Activated CD8-positive, alpha-beta memory T cell treated with anti-CD3 and anti-CD28 coated beads, Interleukin-2, amount 50 U/mL, for 24 hours (primary cell): Measurements from ENCODE around the gene ACACA.

Source experiments
- DNase-seq: peaks from one replicate; pipeline ENCODE4 v3.0.0-alpha.2; 2020; ENCODE audit errors: extremely low read depth

ACACA gene

DNA sequence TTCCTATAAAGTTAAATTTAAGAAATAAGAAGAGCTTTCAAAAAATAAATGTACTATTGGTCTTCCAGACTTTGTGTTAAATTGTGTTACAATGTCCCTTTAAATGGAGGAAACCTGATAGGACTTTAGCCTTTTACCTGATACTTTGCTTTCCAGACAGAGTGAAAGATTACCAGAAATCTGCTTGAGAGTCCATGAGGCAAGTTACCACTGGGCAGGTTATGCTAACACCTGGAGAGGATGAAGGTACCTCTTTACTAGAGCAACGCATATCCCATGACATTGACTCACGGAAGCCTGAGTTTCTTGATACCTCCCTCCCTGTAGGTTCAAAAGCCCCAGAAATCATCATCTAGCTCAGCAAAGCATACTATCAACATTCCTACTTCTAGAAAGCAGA lies 174.7 kb downstream of the ACACA start:
- DNase-seq = no peak

DNA sequence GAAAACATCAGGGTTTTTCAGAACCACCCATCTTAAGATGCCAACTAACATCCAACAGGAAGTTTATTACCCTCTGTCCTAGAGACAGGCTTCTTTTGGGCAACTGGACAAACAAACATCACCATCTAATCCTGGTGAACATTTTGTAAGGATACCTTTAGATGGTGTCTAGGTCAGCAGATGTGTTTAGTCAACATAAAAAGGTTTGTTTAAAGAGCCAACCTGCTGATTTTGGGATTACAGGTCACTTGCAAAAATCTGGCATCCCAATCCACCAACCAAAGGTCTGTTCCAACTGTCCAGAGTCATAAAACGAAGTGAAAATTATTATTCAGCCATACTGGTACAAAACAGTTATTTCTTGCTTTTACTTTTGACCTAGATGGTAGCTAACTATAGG lies 176.0 kb downstream of the ACACA start:
- DNase-seq = no peak

DNA sequence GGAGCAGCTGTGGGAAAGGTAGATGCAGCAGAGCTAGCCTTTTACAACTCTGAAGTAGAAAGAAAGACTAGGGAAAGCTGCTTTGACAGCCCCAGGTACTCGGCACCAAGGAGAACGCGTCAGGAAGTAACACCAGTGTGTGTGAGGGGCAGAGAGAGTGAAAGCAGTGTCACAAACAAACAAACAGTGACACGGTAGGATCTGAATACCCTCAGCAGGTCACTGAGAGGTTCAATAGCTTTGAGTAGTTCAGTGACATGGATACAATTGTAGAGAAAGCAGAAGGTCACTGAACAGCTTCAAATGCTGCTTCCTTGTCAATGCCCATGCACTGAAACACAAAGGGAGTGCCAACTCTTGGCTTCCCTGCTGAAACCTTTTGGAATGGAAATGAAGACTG lies 181.2 kb downstream of the ACACA start:
- no peak for DNase-seq

DNA sequence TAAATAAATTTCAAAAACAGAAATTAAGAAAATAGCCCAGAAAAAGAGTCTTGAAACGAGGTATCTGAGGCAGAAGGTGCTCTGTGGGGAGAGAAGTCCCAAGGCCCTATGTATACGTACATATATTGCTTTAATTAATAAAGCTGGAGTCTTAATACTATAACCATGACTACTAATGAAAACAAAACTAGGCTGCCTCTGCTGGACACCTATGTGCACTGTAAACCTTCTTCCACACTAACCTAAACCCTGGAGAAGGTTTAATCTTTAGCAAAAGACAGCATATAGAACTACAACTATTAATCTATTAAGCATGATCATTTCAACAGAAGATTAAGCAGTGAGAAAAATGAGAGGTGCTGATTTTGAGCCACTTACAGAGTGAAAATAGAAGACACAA lies 184.8 kb downstream of the ACACA start:
- no peak for DNase-seq

DNA sequence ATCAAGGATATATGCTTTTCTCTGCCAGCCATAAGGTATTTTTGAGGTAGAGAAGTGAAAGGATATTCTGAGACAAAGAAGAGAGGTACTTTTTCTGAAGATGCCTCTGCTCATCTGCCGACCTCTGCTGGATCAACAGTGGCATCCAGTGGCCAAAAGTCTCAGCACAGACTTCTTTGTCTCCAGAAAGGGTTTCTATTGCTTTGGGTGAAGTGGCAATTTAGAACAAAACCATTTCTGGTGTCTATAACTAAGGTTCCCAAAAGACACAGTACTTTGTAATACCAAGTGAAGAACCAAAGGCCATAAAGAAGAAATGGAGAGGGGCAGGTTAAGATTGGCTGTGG lies 186.1 kb downstream of the ACACA start:
- no peak for DNase-seq

DNA sequence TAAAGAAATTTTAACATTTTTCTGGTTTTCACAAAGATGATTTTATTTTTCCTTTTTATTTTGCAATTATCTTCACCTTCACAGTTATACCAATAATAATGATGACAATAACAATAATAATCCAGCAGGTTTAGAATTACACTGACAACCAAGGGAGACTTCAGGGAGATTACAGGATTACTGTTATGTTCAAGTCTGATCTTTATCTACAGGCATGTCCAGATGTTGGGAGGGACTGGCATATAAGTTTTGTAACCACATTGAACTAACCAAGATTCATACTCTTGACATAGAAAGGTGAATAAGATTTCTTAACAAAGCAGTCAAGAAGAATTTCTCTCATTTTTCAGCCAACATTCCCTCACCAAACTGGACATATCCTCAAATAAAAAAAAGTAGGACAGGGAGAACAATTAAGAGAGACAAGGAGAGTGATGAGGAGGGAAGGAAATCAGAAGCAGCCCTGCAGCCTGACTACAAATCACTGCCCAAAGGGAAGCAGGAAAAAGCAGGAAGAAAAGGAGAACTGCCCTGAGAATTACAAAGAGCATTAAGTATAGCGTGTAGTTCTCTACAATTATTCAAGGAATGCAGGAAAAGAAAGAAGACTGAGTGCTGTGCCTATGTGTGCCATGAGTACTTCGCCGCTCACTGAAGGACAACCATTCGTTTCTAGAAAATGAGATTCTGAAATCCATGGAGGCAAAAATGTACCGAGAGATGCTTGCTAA lies 186.6 kb downstream of the ACACA start:
- DNase-seq = no peak

DNA sequence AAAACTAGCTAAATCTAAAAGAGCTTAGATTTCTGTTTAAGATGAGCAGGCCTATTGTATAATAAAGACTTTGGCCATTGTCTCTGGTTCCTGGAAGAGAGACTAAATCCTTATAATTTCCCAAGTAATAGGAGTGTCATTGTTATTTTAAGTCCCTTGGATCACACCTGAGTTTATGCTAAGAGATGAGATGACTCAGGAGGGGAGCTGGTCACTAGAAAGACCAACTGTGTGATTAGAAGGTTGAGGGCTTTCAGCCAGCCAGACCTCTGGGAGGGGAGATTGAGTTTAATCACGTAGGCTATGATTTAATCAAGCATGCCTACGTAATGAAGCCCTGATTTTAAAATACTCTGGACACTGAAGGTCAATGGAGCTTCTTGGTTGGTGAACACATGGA lies 187.8 kb downstream of the ACACA start:
- DNase-seq = no peak

DNA sequence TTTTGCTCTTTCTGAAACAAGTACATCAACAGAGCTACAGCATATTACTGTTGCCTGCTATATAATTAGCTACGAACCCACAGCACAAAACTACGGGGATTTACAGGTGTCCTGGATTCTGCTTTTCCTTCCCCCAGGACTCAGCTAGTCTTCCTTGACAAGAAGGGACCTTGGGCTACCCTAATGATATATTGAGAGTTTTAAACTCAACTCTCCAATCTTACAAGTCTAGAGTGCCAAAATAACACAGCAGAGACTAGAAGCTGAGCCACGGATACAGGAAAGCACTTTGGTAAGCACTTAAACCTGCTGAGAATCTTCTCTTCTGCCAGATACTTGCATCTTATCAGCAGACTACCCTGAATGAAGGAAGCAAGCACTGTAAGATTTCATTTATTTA lies 192.2 kb downstream of the ACACA start:
- no peak for DNase-seq

DNA sequence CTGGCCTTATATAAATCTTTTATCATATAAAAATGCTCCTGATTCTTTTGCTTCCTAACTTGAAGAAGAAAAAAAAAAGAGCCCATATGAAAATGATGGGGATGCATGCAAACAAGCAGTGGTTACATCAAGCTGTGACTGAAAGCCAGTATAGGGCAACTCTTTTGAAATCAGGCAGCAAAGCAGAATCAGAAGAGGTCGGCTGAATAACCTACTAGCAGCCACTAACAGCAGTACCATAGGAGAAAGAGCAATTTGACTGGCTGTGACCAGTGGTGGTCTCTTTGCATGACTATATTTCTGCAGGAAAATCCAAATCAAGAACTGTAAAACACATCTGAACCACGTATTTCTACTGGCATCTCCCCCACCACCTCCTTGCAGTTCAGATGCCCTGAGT lies 192.7 kb downstream of the ACACA start:
- DNase-seq = no peak

DNA sequence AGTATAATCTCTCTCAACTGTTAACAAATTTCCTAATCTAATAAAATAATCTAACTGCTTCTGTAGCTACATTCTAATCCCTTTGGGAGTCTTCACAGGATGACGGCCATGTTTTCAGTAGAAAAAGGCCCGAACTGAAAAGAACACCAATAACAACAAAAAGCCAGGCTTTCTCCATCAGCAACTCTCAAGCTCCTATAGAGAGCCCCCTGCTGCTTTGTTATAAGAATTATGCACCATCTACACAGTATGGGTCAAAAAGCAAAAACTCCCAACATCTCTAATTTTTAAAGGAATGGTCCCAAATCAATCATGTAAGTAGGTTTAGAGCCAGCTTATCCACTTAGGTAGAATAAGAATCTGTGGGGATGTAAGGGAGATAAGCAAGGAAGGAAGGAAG lies 194.5 kb downstream of the ACACA start:
- DNase-seq = no peak

DNA sequence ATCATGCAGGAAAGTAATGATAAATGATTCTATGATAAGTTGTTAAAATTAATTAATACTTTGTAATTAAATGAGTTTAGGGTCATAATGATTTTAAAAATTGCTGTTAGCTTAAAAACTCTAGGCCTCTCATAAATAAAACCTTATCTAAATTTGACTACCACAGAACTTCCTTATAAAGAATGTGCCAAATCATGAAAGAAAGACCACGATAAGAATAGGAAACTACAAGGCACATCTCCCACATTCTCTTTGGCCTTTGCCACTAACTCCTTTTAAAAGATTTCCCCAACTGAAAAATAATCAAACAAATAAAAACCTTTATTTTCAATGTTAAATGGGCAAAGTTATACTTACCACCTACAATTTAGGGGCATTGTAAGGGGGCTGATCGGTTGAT lies 195.5 kb downstream of the ACACA start:
- DNase-seq = no peak

DNA sequence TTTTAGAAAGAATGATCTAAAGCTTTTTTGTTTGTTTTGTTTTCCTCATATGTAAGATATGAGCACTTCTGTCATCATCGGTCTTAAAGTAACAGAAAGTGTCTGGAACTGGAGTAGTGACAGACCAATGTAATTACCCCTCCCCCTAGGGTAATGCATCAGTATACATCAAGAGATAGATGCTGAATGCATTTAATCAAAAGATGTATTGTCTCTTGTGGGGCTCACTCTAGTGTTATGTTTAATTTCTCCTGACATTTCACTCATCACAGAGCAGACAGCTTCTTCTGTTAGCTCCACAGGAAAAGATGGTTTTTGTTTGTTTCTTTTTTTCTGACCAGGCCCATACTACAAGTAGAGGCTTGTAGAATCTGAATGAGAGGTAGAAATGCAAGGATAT lies 199.5 kb downstream of the ACACA start:
- no peak for DNase-seq

DNA sequence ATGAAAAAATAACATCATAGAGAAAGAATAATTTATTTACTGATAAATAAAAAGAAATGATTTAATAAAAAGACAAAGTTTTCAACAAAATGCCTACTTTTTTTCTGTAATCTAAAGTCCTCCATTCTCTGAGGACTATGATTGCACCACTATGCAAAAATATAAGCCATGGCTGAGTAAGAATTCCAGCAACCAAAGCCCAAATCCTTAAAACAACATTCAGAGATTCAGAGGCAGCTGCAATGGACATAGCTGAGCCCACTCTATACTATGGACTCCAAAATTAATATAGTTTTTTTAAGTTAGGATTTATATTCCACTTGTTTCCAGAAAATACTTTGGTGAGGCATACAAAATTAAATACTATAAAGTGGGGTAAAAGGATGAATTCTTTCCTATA lies 200.3 kb downstream of the ACACA start:
- DNase-seq = no peak

DNA sequence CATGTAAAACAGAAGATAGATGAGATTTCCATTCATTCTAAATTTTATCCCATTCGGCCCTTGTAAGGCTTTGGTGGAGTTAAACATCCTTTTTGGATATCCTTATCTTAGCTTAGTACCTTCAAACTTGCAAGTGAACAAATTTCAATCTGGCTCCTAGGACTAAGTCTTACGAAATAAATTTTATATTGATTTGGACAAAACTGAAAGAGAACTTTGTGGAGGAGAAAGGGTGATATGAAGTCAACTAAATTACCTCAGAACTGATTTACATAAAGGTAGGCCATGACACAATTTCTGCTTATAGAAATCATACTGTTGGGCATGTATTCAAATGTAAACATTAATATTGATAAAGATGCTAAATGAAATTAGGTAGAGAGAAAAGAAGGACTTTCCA lies 206.1 kb downstream of the ACACA start:
- DNase-seq = no peak

DNA sequence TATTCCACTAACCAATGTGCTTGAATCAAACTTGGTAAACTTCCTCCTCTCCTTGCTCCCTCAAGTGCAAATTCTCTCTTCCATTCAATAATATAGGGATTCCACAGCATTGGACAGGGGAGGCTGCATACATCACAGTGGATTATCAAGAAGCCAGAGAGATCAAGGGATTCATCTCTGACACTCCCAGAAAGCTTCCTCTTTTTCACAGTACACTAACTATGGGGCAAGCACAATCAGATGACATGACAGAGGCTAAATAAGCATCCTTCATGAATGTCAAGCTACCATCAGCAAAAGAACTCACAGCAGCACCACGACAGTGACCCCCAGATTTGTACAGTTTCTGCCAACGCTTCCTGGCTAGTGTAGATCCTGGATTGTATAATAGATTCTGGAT lies 209.3 kb downstream of the ACACA start:
- DNase-seq = no peak

DNA sequence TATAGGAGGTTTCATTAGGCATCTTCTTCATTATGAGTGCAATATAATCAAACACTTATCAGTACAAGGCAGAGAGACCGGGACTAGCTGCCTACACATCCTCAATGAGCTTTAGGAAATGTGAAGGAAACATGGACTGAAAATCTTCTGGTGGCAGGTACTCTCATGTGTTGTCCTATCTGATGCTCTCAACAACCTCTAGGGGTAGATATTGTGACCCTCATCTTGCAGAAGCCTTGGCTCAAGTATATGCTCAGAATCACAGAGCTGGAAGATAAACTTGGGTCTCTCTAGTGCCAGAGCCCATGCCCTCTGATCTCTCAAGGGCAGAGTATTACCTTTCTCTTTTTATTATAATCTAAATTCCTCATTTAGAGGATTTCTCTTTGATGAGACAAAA lies 212.4 kb downstream of the ACACA start:
- DNase-seq = no peak

DNA sequence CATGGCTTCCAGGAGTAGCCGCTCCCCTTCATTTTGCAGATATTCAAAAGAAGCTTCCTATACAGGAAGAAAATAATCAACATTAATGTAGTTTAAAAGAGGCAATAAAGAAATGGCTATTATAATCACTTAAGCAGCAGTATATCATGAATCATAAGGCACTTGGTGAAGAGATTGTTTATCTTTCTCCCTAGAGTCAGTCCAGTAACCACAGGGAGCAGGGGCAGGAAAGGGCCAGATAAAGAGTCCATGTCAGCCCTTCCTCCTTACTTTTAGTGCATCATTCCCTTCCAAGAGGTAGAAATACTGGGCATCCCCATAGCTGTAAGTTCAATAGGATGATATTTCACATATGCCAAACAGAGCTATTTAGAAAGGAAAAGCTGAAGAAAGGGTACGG lies 215.4 kb downstream of the ACACA start:
- no peak for DNase-seq

DNA sequence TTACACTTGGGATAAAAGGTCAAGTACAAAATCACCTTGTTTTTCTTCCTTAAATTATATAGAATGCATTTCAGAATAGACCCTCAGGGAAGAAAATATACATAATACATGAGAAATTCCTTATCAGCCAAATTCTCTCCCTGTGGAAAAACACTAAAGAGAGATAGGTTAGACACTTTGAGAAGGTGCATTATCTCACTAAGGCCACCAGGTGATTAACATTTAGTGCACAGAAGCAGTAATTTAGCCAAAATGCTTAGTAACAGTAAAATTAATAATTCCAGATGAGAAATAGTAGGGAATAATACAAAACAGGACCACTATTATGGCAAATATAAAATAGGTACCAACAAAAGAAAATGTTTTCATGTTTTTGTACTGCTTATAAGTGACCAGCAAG lies 216.1 kb downstream of the ACACA start:
- no peak for DNase-seq

DNA sequence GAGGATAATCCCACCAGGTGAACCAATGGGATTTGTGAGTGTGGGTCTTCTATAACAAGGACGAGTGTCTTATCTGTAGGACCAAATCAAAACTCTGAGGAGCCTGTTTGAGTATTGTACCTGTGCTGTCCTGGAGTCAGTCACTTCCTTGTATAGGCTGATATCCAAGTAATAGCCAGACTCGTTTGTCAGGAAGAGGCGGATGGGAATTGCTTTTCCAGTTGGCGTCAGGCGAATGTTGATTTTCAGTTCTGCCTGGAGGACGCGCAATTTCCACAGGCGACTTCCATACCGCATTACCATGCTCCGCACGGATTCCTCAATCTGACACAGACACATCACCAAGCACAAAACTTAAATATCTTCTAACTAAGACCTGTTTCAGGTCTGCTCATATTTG lies 218.5 kb downstream of the ACACA start:
- DNase-seq = no peak

DNA sequence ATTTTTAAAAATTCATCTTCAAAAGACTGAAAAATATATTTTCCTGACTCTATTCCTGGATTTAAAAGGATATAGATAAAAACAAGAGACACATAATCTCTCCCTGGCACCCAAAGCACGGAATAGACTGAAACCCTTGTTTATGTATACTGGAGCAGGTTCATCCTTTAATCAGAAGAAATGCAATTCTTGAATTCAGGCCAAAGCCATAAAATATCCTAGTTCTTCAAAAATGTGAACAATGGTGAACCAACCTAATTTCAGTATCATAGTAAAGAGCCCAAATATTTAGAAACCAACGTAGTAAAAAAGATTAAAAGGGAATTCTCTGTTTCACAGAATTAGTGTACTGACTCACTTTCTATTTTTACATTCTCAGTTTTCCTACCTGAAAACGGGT lies 219.4 kb downstream of the ACACA start:
- no peak for DNase-seq

DNA sequence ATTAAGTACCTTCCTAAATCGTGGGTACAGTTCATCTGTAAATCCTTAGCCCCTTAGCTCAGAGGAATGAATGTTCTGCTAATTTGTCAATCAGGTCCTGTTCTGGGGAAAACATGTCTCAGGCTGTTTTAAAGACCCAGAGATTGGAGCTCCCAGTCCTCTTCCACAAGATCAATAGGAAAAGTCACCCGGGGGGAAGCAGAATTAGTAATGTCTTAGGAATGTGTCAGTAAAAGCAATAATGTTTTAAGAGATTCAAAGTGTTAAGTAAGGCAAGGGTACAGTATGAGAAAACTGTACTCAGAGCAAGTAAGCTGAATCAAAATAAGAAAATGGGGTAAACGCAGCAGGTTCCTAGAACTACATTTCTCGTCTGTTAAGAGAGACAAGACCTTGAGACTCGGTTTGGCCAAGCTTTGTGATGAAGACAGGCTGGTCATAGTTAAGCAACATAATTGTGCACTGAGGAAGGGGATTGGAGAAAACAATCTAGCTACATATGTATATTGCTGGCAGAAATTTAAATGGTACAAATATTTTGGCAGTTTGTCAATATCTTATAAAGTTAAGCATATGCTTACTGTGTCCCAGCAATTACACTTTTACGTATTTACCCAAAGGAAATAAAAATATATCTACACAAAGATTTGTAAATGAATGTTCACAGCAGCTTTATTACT lies 223.7 kb downstream of the ACACA start:
- no peak for DNase-seq

DNA sequence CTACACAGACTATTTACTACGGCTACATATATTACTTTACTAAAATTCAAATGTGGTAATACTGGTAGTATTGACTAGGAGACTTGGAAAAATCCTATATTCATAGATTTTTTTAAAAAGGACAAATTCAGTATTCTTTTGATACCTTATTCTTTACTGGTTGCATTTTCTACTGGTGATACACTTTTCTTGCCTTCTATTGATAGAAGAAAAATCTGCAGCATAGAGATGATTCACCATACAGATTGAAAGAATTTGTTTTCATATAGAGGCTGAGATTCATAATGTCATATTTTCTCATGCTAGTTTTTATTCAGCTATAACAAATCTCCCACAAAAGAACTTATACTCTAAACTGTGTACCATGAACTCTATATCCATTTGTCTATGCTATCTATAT lies 226.3 kb downstream of the ACACA start:
- DNase-seq = no peak

DNA sequence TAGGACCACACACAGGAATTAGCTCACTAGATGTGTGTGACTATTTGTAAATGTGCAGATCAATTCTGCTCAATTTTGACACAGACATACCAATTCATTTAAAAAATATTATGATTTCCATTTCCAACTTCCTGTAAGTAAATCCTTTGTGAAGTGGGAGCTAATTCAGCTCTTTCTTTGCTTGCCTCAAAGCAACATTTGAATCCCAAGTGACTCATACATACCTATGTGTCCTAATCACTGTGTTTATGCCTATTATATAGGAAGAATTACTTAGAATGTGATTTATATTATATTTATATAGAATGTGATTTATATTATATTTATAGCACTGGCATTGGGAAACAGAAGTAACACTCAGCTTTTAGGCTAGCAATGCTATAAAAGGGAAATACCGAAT lies 226.7 kb downstream of the ACACA start:
- no peak for DNase-seq

DNA sequence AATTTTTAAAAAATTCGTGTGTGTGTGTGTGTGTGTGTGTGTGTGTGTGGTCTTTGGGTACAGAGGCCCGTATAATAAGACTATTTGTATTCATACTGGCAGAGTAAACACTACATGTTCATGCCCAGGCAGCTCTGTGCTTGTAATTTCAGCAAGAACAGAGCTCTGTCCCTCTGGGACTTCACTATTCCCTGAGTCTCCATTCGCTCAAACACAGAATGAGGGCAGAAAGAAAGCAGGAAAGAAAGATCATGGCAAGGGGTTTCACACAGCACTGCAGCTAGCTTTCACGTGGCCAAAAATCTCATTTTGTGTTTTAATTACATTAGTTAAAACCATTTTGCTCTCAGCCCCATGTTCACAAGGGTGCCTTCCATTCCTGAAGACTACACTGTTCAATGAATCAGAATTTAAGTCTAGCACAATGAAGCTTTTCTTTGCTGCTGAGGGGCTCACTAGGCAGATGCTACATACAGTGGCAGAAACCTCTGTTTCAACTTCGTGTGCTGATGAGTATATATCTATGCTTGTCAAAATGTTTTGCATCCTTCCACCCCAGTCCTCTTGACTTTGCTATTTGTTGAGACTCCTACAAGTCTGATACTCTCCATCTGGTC lies 229.3 kb downstream of the ACACA start:
- no peak for DNase-seq
